ENCODE data around the gene TAF4B.

DNA sequence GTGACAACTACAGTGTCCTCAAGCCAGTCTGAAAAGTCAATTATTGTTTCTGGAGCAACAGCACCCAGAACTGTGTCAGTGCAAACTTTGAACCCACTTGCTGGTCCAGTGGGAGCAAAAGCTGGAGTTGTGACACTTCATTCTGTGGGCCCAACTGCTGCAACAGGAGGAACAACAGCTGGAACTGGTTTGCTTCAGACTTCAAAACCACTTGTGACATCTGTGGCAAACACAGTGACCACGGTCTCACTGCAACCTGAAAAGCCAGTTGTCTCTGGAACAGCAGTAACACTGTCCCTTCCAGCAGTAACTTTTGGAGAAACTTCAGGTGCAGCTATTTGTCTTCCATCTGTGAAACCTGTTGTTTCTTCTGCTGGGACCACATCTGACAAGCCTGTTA is 59.8 kb downstream of the TAF4B start:
- TF ChIP-seq POLR2AphosphoS5 (IDR thresholded peaks at IDR 0.05; ENCODE audit: low read depth, low read length) (no peak), TAF1 (IDR thresholded peaks at IDR 0.05; ENCODE audit: borderline replicate concordance, low read depth, low read length) (no peak)

Measured in GM12892 (cell line).